GM12801 (cell line): Measurements from ENCODE around the gene EIF4G3.

Experiments
- CTCF ChIP-seq: IDR thresholded peaks from one replicate; pipeline ENCODE4 v1.5.1; 2011; ENCODE audit warnings: control low read depth; ENCODE audit not compliant: insufficient read length; ENCODE audit errors: extremely low read depth

EIF4G3 gene

GRCh38 chr1:20775700-20776099 is 401.0 kb downstream of the EIF4G3 start:
- no peak for TF ChIP-seq CTCF

- TF ChIP-seq CTCF: no peak
Observed at GRCh38 chr1:20771780-20772179, 404.9 kb downstream of the EIF4G3 start.

- no peak for TF ChIP-seq CTCF
Observed at GRCh38 chr1:20770314-20771087, 406.2 kb downstream of the EIF4G3 start.

- no peak for TF ChIP-seq CTCF
Observed at GRCh38 chr1:20767271-20767670, 409.4 kb downstream of the EIF4G3 start.

- TF ChIP-seq CTCF: no peak
Observed at GRCh38 chr1:20763417-20763816, 413.3 kb downstream of the EIF4G3 start.

GRCh38 chr1:20760322-20760721 is 416.4 kb downstream of the EIF4G3 start:
- TF ChIP-seq CTCF: no peak
